ENCODE data around the gene SHISA8.
"Not testable (repeated sequence)": the region's sequence is repeated elsewhere in the genome, so short reads cannot be mapped to it uniquely, and the experiment has no call there.

The SHISA8 gene

DNA sequence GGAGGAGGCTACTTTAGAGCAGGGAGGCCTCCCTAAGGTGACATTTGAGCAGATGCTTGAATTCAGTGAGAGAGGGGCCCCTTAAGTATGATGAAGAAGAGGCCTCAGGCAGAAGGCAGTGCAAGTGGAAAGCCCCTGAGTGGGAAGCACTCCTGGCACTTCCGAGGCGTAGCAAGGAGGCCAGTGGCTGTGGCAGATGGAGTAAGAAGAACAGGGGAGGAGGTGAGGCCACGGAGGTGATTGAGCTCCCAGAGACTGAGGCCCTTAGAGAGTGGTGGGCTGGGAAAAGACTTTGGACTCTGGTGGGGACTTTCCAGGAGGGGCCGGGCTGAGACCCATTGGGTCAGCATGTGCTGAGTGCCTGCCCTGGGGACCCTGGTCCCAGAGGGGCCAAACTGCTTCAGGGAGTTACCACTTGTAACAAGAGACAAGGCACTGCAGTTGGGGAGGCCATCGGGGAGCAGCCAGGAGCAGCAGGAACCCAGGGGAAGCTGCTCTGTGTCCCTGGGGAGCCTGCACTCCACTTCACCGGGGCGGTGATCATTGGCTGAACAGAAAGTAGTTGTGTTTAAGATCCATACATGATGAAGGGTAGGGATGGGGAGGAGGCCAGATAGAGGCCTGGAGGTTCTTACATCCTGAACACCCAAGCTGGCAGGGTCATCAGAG, 34.6 kb upstream of the SHISA8 start (continued):
- TF ChIP-seq, protein P1, sequence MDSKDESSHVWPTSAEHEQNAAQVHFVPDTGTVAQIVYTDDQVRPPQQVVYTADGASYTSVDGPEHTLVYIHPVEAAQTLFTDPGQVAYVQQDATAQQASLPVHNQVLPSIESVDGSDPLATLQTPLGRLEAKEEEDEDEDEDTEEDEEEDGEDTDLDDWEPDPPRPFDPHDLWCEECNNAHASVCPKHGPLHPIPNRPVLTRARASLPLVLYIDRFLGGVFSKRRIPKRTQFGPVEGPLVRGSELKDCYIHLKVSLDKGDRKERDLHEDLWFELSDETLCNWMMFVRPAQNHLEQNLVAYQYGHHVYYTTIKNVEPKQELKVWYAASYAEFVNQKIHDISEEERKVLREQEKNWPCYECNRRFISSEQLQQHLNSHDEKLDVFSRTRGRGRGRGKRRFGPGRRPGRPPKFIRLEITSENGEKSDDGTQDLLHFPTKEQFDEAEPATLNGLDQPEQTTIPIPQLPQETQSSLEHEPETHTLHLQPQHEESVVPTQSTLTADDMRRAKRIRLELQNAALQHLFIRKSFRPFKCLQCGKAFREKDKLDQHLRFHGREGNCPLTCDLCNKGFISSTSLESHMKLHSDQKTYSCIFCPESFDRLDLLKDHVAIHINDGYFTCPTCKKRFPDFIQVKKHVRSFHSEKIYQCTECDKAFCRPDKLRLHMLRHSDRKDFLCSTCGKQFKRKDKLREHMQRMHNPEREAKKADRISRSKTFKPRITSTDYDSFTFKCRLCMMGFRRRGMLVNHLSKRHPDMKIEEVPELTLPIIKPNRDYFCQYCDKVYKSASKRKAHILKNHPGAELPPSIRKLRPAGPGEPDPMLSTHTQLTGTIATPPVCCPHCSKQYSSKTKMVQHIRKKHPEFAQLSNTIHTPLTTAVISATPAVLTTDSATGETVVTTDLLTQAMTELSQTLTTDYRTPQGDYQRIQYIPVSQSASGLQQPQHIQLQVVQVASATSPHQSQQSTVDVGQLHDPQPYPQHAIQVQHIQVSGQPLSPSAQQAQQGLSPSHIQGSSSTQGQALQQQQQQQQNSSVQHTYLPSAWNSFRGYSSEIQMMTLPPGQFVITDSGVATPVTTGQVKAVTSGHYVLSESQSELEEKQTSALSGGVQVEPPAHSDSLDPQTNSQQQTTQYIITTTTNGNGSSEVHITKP (tag by site-specific recombination; IDR thresholded peaks at IDR 0.05): peak; percentile 43; the same call in 1 of the 2 replicates
- no peak for TF ChIP-seq ZNF777 (tag by site-specific recombination; IDR thresholded peaks at IDR 0.05; ENCODE audit: borderline replicate concordance)
- no peak for TF ChIP-seq ZSCAN16 (tag by site-specific recombination; IDR thresholded peaks at IDR 0.05)
- TF ChIP-seq GLIS1 (tag by site-specific recombination; IDR thresholded peaks at IDR 0.05): peak; percentile 53
- TF ChIP-seq WT1 (tag by site-specific recombination; IDR thresholded peaks at IDR 0.05): peak; percentile 53; the same call in 1 of the 2 replicates
- TF ChIP-seq, protein P2, sequence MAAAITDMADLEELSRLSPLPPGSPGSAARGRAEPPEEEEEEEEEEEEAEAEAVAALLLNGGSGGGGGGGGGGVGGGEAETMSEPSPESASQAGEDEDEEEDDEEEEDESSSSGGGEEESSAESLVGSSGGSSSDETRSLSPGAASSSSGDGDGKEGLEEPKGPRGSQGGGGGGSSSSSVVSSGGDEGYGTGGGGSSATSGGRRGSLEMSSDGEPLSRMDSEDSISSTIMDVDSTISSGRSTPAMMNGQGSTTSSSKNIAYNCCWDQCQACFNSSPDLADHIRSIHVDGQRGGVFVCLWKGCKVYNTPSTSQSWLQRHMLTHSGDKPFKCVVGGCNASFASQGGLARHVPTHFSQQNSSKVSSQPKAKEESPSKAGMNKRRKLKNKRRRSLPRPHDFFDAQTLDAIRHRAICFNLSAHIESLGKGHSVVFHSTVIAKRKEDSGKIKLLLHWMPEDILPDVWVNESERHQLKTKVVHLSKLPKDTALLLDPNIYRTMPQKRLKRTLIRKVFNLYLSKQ (tag by site-specific recombination; IDR thresholded peaks at IDR 0.05; ENCODE audit: borderline replicate concordance): no peak
- TF ChIP-seq ZNF324 (tag by site-specific recombination; IDR thresholded peaks at IDR 0.05): no peak
- TF ChIP-seq ZNF138 (tag by site-specific recombination; IDR thresholded peaks at IDR 0.05; ENCODE audit: borderline replicate concordance): no peak
- TF ChIP-seq MYNN (tag by site-specific recombination; IDR thresholded peaks at IDR 0.05; ENCODE audit: borderline replicate concordance): no peak
- TF ChIP-seq, protein P3, sequence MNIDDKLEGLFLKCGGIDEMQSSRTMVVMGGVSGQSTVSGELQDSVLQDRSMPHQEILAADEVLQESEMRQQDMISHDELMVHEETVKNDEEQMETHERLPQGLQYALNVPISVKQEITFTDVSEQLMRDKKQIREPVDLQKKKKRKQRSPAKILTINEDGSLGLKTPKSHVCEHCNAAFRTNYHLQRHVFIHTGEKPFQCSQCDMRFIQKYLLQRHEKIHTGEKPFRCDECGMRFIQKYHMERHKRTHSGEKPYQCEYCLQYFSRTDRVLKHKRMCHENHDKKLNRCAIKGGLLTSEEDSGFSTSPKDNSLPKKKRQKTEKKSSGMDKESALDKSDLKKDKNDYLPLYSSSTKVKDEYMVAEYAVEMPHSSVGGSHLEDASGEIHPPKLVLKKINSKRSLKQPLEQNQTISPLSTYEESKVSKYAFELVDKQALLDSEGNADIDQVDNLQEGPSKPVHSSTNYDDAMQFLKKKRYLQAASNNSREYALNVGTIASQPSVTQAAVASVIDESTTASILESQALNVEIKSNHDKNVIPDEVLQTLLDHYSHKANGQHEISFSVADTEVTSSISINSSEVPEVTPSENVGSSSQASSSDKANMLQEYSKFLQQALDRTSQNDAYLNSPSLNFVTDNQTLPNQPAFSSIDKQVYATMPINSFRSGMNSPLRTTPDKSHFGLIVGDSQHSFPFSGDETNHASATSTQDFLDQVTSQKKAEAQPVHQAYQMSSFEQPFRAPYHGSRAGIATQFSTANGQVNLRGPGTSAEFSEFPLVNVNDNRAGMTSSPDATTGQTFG (tag by site-specific recombination; IDR thresholded peaks at IDR 0.05; ENCODE audit: borderline replicate concordance): no peak

DNA sequence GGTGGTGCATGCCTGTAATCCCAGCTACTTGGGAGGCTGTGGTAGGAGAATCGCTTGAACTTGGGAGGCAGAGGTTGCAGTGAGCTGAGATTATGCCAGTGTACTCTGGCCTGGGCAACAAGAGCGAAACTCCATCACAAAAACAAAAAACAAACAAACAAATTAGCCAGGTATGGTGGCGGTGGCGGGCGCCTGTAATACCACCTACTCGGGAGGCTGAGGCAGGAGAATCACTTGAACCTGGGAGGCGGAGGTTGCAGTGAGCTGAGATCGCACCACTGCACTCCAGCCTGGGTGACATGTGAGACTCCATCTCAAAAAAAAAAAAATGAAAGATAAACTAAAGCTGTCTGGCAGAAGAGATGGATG, 34.0 kb upstream of the SHISA8 start:
- not testable (repeated sequence) for H3K27ac ChIP-seq (ENCODE audit: extremely low read depth, low read depth, low read length); H3K9me3 ChIP-seq (ENCODE audit: control insufficient read depth, insufficient read depth, low read depth, low read length); H3K4me3 ChIP-seq (ENCODE audit: low read depth, low read length); H3K4me1 ChIP-seq (ENCODE audit: control insufficient read depth, insufficient read depth, low read length)
- peaks cover 15 to 19% of the 10 kb centered on the region in 2 experiments; a peak in 2 of 3 replicates for H3K36me3 ChIP-seq (ENCODE audit: control insufficient read depth in 2 of 2, insufficient read depth in 1 of 2, low read length in 2 of 2)
- CTCF ChIA-PET: interaction anchor here (0.7 to 3.2 kb wide), 6 partner anchors 8 to 489 kb away, joined by 3 to 26 read pairs (median 4); no protein-coding TSS in a partner anchor
- POLR2A ChIA-PET: interaction anchor here (0.6 kb wide), 1 partner anchor 239 kb away, joined by 4 read pairs; no protein-coding TSS in a partner anchor

DNA sequence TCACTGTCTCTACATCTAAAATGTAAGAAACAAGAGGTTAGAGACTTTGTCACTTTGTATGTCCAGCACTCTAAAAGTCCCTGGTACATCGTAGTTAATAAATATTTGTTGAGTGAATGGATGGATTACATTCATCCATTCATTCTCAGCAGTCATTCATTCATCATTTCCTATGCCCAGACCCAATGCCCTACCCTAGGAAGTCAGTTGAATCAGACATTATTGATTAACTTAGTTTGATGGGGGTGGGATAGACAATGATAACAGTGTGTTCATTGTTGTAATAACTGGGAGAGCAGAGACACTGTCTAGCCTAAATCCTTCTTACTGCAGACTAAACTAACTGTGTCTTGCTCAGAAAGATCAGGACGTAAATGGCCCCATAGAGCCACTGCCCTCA, 33.3 kb upstream of the SHISA8 start:
- H3K4me3 ChIP-seq (ENCODE audit: low read depth, low read length): no peak overlapping the region
- TF ChIP-seq ZNF157 (tag by site-specific recombination; IDR thresholded peaks at IDR 0.05) (no peak), ZBTB7A (tag by site-specific recombination; IDR thresholded peaks at IDR 0.05; ENCODE audit: low read depth) (no peak), ZNF529 (tag by site-specific recombination; IDR thresholded peaks at IDR 0.05; ENCODE audit: insufficient replicate concordance) (no peak), ZNF785 (tag by site-specific recombination; IDR thresholded peaks at IDR 0.05) (no peak), ZNF48 (tag by site-specific recombination; IDR thresholded peaks at IDR 0.05) (no peak), ZNF16 (tag by site-specific recombination; IDR thresholded peaks at IDR 0.05; ENCODE audit: low read depth) (no peak), MYNN (tag by site-specific recombination; IDR thresholded peaks at IDR 0.05; ENCODE audit: borderline replicate concordance) (no peak)
- TF ChIP-seq, protein P4, sequence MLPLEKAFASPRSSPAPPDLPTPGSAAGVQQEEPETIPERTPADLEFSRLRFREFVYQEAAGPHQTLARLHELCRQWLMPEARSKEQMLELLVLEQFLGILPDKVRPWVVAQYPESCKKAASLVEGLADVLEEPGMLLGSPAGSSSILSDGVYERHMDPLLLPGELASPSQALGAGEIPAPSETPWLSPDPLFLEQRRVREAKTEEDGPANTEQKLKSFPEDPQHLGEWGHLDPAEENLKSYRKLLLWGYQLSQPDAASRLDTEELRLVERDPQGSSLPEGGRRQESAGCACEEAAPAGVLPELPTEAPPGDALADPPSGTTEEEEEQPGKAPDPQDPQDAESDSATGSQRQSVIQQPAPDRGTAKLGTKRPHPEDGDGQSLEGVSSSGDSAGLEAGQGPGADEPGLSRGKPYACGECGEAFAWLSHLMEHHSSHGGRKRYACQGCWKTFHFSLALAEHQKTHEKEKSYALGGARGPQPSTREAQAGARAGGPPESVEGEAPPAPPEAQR (tag by site-specific recombination; IDR thresholded peaks at IDR 0.05): no peak
- TF ChIP-seq, protein P5, sequence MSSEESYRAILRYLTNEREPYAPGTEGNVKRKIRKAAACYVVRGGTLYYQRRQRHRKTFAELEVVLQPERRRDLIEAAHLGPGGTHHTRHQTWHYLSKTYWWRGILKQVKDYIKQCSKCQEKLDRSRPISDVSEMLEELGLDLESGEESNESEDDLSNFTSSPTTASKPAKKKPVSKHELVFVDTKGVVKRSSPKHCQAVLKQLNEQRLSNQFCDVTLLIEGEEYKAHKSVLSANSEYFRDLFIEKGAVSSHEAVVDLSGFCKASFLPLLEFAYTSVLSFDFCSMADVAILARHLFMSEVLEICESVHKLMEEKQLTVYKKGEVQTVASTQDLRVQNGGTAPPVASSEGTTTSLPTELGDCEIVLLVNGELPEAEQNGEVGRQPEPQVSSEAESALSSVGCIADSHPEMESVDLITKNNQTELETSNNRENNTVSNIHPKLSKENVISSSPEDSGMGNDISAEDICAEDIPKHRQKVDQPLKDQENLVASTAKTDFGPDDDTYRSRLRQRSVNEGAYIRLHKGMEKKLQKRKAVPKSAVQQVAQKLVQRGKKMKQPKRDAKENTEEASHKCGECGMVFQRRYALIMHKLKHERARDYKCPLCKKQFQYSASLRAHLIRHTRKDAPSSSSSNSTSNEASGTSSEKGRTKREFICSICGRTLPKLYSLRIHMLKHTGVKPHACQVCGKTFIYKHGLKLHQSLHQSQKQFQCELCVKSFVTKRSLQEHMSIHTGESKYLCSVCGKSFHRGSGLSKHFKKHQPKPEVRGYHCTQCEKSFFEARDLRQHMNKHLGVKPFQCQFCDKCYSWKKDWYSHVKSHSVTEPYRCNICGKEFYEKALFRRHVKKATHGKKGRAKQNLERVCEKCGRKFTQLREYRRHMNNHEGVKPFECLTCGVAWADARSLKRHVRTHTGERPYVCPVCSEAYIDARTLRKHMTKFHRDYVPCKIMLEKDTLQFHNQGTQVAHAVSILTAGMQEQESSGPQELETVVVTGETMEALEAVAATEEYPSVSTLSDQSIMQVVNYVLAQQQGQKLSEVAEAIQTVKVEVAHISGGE (tag by site-specific recombination; conservative IDR thresholded peaks at IDR 0.05; ENCODE audit: low read depth): no peak

More for the DNA sequence above, 33.3 kb upstream of the SHISA8 start:
- Histone ChIP-seq H3K4me1 (ENCODE audit: control insufficient read depth, insufficient read depth, low read length) (no peaks in the 10 kb centered on the region), H3K27ac (ENCODE audit: extremely low read depth, low read depth, low read length) (no peak overlapping the region), H3K9me3 (ENCODE audit: control insufficient read depth, insufficient read depth, low read depth, low read length) (no peaks in the 10 kb centered on the region), H3K36me3 (ENCODE audit: control insufficient read depth in 2 of 2, insufficient read depth in 1 of 2, low read length in 2 of 2) (peaks cover 18 to 27% of the 10 kb centered on the region in 2 experiments; a peak in 2 of 3 replicates)
- POLR2A ChIA-PET: interaction anchor here (0.6 to 2.5 kb wide), 3 partner anchors 9 to 238 kb away, joined by 4 to 17 read pairs (median 7); partner anchors contain the start of gene SMDT1
- CTCF ChIA-PET: interaction anchor here (0.7 to 3.2 kb wide), 6 partner anchors 9 to 490 kb away, joined by 3 to 26 read pairs (median 4); no protein-coding TSS in a partner anchor

All from HEK293 (cell line).